GM21576 (cell line): ENCODE measurements around the gene SNUPN.

Experiments
- ATAC-seq: cut with Tn5 transposase; IDR thresholded peaks from one replicate; pipeline ENCODE4 v1.9.1; 2021; ENCODE audit warnings: mild to moderate bottlenecking, moderate library complexity; ENCODE audit not compliant: unreplicated experiment

Gene SNUPN

GRCh38 chr15:75654201-75654907 is 28.8 kb upstream of the SNUPN start:
- no peak for ATAC-seq

GRCh38 chr15:75653347-75653913 is 27.9 kb upstream of the SNUPN start:
- no peak for ATAC-seq

DNA sequence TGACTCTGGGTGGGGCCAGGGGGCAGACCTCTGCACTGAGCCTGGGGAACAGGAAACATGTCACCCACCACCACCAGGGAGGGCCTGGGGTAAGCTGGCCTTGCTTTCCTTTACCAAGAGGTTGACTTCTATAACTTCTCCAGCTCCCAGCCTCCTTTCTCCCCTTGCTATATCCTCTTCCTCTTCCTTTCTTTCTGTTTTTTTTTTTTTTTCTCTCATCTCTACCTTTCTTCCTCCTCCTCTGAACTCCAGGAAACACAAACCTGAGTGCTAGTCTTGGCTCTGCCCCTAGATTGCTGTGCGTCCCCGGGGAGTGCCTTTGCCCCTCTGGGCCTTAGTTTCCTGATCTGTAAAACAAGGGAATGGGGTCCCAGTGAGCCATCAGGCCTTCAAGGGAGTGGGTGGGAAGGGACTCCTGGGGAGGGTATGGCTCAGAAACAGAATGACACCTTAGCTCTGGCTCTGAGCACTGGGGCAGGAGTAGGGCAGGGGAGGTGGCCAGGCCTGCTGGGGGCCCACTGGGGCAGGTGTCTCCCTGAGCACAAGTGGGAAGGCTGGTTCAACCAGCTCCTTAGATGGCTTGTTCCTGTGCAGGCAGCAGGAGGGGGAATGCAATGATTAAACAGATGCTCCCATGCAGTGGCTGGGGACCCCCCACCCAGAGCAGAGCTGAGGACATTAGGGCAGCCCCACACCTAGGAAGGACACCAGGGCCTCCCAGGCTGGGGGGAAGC is 26.5 kb upstream of the SNUPN start:
- no peak for ATAC-seq

GRCh38 chr15:75650908-75651809 is 25.6 kb upstream of the SNUPN start:
- ATAC-seq: no peak

DNA sequence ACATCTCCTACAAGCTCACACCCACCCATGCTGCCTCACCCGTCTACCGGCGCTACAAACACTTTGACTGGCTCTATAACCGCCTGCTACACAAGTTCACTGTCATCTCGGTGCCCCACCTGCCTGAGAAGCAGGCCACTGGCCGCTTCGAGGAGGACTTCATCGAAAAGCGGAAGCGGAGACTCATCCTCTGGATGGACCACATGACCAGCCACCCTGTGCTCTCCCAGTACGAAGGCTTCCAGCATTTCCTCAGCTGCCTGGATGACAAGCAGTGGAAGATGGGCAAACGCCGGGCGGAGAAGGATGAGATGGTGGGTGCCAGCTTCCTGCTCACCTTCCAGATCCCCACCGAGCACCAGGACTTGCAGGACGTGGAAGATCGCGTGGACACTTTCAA is 24.3 kb upstream of the SNUPN start:
- ATAC-seq: no peak

GRCh38 chr15:75649045-75649761 is 23.7 kb upstream of the SNUPN start:
- no peak for ATAC-seq

DNA sequence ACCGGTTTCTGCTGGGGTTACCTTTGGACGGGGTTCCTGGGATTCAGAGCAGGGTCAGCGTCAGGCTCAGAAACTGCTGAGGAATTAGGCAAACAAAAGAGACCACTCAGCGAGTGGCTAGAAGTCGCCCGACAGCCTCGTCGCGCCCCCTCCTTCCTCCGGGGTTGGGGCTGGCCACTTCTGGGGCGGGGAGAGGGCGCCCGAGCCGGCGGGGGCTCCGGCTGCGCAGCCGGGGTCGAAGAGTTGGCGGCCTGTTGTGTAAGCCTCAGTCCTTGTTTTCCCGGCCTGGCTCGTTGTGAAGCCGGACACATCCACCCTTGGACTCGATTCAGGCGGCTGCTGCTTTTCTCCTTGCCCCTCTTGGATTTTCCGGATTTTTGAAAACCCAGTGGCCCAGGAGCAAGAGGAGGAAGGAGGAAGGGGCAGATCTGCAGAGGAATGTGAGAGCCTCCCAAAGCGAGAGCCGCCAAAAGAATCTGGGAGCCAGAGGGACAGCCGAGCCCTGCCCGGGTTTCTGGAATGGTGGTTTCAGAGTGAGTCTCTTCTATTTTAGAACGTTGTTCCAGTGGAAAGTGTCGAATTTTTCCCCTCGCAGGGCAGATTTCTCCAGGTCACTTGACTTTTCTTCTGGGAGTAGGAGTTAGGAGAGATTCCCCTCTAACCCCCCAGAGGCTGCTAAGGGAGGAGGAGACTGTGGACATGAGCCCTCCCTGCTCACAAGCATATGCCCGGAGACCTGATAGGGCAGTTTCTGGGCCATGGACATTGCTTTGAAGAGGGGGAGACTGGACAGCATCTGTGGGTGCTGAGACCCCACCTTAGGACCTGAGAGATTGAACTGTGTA is 22.9 kb upstream of the SNUPN start:
- ATAC-seq: no peak

- ATAC-seq: no peak
These were observed 22.0 kb upstream of the SNUPN start, which contains the start of gene SNX33 for GRCh38 chr15:75647370-75648155. Gene SNX33 (plus strand): TSS chr15:75647912. CDS start chr15:75649103, 1,191 bp downstream.

- ATAC-seq: no peak
These were observed 21.4 kb upstream of the SNUPN start for GRCh38 chr15:75646944-75647364.

GRCh38 chr15:75646112-75646943 is 20.8 kb upstream of the SNUPN start:
- ATAC-seq: no peak

GRCh38 chr15:75644376-75644775 is 18.9 kb upstream of the SNUPN start:
- no peak for ATAC-seq

- no peak for ATAC-seq
These were observed 16.1 kb upstream of the SNUPN start for GRCh38 chr15:75641603-75642002.

DNA sequence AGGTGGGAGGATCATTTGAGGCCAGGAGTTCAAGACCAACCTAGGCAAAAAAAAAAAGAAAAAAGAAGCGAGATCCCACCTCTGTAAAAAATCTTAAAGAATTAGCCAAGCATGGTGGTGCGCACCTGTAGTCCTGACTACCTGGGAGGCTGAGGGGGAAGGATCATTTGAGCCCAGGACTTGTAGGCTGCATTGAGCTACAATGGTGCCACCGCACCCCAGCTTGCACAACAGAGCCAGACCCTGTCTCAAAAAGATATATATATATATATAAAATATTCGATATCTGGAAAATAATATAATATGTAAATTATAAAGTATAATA is 15.6 kb upstream of the SNUPN start:
- no peak for ATAC-seq

DNA sequence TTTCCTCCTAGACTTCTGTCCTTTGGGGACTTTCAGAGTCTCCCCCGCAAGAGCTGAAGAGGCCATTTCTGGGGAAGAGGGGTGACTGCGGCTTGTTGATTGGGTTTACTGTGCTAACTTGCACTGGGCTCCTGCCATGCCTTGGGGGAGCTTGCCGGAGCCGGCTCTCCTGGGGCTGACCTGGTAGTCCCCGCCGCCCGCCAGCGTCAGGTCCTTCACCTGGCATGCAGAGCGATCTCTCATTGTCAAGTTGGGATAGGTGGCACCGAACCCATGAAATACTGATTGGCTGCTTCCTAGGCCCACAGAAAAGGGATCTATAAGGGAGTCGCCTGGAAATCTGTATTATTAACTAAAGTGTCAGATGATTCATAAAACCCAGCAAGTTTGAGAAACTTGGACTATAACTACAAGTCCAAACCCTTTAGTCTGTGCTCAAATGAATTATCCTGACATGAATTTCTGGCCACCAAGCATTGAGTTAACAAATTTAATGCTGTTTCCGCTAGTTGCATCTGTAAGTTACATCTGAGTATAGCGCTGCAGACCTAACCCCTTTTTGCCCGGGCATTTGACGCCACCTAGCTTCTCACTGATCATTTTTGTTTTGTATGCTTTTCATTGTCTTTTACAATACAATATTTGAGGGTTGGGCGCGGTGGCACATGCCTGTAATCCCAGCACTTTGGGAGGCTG is 15.1 kb upstream of the SNUPN start:
- peak; percentile 25 for ATAC-seq

GRCh38 chr15:75639709-75640482 is 14.4 kb upstream of the SNUPN start, which contains the start of gene IMP3:
Gene IMP3 (minus strand): TSS chr15:75640224. CDS start chr15:75640168, 56 bp downstream.
- ATAC-seq: peak; percentile 91

- ATAC-seq: no peak
These were observed 13.7 kb upstream of the SNUPN start for GRCh38 chr15:75639191-75639708.
